Osteocyte (in vitro differentiated cells): ENCODE data around the gene LGMN. TPM values are rescaled to one million over a fixed set of nuclear protein-coding genes. Genes with fewer than 3 reads are reported as not detected.

Experiments
- DNase-seq: peaks from one replicate; pipeline ENCODE4 v3.0.0; 2021; ENCODE audit warnings: mixed read lengths; ENCODE audit not compliant: unreplicated experiment; ENCODE audit errors: extremely low spot score
- H3K27ac Mint-ChIP-seq: one replicate; pipeline ENCODE4 v1.8.0; 2021; ENCODE audit warnings: mild to moderate bottlenecking, mixed read lengths; ENCODE audit not compliant: unreplicated experiment
- H3K27me3 Mint-ChIP-seq: one replicate; pipeline ENCODE4 v1.8.0; 2021; ENCODE audit warnings: mixed read lengths; ENCODE audit not compliant: unreplicated experiment
- H3K36me3 Mint-ChIP-seq: one replicate; pipeline ENCODE4 v1.8.0; 2021; ENCODE audit warnings: mixed read lengths; ENCODE audit not compliant: unreplicated experiment
- H3K4me1 Mint-ChIP-seq: one replicate; pipeline ENCODE4 v1.8.0; 2021; ENCODE audit warnings: mixed read lengths; ENCODE audit not compliant: unreplicated experiment
- H3K4me3 Mint-ChIP-seq: one replicate; pipeline ENCODE4 v1.8.0; 2021; ENCODE audit warnings: mild to moderate bottlenecking, moderate library complexity, mixed read lengths; ENCODE audit not compliant: unreplicated experiment
- H3K9me3 Mint-ChIP-seq: one replicate; pipeline ENCODE4 v1.8.0; 2021; ENCODE audit warnings: mixed read lengths; ENCODE audit not compliant: unreplicated experiment
- total RNA-seq: library from RNA; stranded (reverse); gene quantifications from 2 replicates; pipeline ENCODE4 v1.2.1, GENCODE V29; 2021
- TF ChIP-seq, protein P1 (sequence below): fragments of 200-600 bp; sonication (generic); IDR thresholded peaks from 2 replicates; pipeline ENCODE4 v1.5.0; 2021; ENCODE audit warnings: antibody characterized with exemption, mild to moderate bottlenecking, moderate library complexity

The LGMN gene
- total RNA-seq, 1 donor from 2014 or later, result 66.3 TPM

DNA sequence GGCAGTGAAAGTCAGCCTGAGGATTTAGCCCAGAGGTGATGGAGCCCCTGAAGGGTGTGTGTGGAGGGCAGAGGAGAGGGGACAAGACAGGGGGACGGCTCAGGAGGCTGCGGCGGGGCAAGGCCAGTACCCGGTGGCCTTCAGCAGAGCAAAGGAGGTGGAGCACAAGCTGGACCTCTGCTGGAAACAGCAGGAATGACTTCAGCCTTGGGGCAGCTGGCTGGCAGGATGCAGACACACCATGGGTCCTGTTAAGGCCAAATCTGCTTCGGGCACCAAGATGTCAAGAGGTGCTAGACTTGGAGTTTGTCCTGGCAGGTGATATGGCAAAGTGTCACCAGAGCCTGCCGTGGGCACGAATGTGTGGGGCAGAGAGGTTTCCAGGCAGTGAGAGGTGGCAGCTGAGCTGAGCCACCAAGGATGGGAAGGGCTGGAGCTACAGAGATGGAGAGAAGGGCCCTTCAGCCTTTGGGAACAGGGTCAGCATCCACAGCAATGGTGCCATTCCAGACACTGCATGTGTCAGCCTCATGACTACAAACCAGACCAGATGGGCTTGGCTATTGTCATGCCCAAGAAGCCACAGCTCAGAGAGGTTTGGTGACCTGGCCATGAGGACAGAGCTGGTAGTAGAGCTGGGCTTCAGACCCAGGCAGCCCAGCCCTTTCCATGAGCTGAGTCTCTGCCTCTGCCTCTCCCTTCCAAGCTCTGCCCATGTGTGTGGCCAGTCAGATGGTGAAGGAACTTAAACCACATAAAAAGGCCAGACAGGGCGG is 91.9 kb downstream of the LGMN start:
- H3K9me3 Mint-ChIP-seq, result no peaks in the 10 kb centered on the region
- DNase-seq, result no peak
- H3K4me3 Mint-ChIP-seq, result no peak overlapping the region

GRCh38 chr14:92655419-92656201 is 92.8 kb downstream of the LGMN start:
- Mint-ChIP-seq H3K27me3 (no peaks in the 10 kb centered on the region), H3K4me3 (no peak overlapping the region), H3K9me3 (no peaks in the 10 kb centered on the region), H3K36me3 (peaks cover 19% of the 10 kb centered on the region), H3K27ac (no peak overlapping the region), H3K4me1 (no peaks in the 10 kb centered on the region)
- TF ChIP-seq, protein P1, sequence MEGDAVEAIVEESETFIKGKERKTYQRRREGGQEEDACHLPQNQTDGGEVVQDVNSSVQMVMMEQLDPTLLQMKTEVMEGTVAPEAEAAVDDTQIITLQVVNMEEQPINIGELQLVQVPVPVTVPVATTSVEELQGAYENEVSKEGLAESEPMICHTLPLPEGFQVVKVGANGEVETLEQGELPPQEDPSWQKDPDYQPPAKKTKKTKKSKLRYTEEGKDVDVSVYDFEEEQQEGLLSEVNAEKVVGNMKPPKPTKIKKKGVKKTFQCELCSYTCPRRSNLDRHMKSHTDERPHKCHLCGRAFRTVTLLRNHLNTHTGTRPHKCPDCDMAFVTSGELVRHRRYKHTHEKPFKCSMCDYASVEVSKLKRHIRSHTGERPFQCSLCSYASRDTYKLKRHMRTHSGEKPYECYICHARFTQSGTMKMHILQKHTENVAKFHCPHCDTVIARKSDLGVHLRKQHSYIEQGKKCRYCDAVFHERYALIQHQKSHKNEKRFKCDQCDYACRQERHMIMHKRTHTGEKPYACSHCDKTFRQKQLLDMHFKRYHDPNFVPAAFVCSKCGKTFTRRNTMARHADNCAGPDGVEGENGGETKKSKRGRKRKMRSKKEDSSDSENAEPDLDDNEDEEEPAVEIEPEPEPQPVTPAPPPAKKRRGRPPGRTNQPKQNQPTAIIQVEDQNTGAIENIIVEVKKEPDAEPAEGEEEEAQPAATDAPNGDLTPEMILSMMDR, result no peak
- no peak for DNase-seq

More for the DNA sequence above, 91.9 kb downstream of the LGMN start:
- no peaks in the 10 kb centered on the region for H3K27me3 Mint-ChIP-seq
- TF ChIP-seq, protein P1, result no peak
- peaks cover 25% of the 10 kb centered on the region for H3K36me3 Mint-ChIP-seq
- no peaks in the 10 kb centered on the region for H3K4me1 Mint-ChIP-seq
- H3K27ac Mint-ChIP-seq, result no peak overlapping the region

DNA sequence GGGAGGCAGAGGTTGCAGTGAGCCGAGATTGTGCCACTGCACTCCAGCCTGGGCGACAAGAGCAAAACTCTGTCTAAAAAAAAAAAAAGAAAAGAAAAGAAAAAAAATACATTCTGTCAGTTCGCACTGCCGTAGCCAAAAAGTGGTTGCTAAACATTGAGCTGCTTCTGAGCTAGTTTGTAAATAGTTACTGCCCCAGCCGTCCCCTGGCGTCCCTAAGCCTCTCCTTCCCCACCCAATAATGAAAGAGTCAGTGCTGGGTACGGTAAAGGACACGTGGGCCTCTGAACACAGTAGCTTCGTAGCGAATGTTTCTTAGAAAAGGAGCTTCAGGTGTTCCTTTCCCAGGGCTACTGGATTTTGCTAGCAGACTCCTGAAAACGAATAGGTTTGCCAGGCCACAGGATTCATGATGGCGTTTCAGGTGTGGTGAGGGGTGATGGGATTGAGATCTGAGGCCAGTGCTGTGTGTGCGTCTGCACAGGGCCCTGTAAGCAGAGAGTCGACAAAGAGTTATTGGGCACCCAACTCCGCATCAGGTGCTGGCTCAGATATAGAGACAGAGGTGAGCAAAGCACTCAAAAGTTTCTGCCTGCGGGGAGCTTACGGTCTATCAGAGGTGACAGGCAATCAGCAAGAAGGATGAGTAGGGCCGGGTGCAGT is 94.1 kb downstream of the LGMN start:
- no peak for DNase-seq
- TF ChIP-seq, protein P1, result no peak
- H3K4me1 Mint-ChIP-seq, result no peaks in the 10 kb centered on the region

More for the DNA sequence above, 94.1 kb downstream of the LGMN start:
- H3K4me3 Mint-ChIP-seq, result no peak overlapping the region
- H3K9me3 Mint-ChIP-seq, result no peaks in the 10 kb centered on the region
- no peak overlapping the region for H3K27ac Mint-ChIP-seq
- H3K27me3 Mint-ChIP-seq, result no peaks in the 10 kb centered on the region
- peaks cover 19% of the 10 kb centered on the region for H3K36me3 Mint-ChIP-seq

Other genes starting within 250 kb of the LGMN start
- 26.7 and 31.3 TPM in 2 replicates for gene RIN3, start 234.8 kb downstream of the LGMN start, total RNA-seq
- 41.1 and 43.2 TPM in 2 replicates for gene GOLGA5, start 45.7 kb upstream of the LGMN start, total RNA-seq
- gene CHGA, start 174.5 kb upstream of the LGMN start, total RNA-seq, result 0.27 TPM in 1 of 2 replicates, not detected in the other